Urinary bladder (tissue), 4 donors: ENCODE measurements around the gene AHDC1. TPM values are rescaled to one million over a fixed set of nuclear protein-coding genes. Genes with fewer than 3 reads are reported as not detected.
A peak's percentile ranks its signal among the peaks of the same experiment; 100 is the strongest.
"Not testable (repeated sequence)": the region's sequence is repeated elsewhere in the genome, so short reads cannot be mapped to it uniquely, and the experiment has no call there.

Experiments
- DNase-seq: peaks from one replicate; pipeline ENCODE4 v3.0.0-alpha.2; 2015; ENCODE audit errors: extremely low spot score
- H3K27ac ChIP-seq: one replicate; pipeline ENCODE4 v1.5.1; 2013; ENCODE audit warnings: low read depth, mild to moderate bottlenecking, moderate library complexity
- H3K36me3 ChIP-seq: one replicate; pipeline ENCODE4 v1.6.1; 2013; ENCODE audit warnings: mild to moderate bottlenecking, moderate library complexity; ENCODE audit not compliant: insufficient read depth
- H3K4me1 ChIP-seq: one replicate; pipeline ENCODE4 v1.6.1; 2013; ENCODE audit warnings: mild to moderate bottlenecking, moderate library complexity; ENCODE audit not compliant: insufficient read depth
- H3K4me3 ChIP-seq: one replicate; pipeline ENCODE4 v1.5.1; 2013; ENCODE audit warnings: low read depth, low read length
- WGBS: extraction: QIAGEN DNeasy Blood & Tissue Kit; methylation state at CpG from one replicate; pipeline ENCODE4 v1.1.7; 2013; 5-methylcytosine and 5-hydroxymethylcytosine counted together
- polyA plus RNA-seq: library from polyadenylated mRNA; stranded (reverse); fragments of 200-250 nt; gene quantifications from one replicate; pipeline ENCODE4 v1.2.3, GENCODE V29; 2013
- total RNA-seq: library from RNA; depleted of rRNA; stranded (reverse); fragments of >200 nt; gene quantifications from one replicate; pipeline ENCODE4 v1.2.3, GENCODE V29; 2014
- donor health status: healthy with polysubstance abuse.
- donor health status: healthy.

The AHDC1 gene
- total and polyA plus RNA-seq, 2 donors: 19.0 to 44.8 TPM

GRCh38 chr1:27627061-27627460, 23.1 kb upstream of the AHDC1 start:
- DNase-seq: no peak
- H3K27ac ChIP-seq: no peak overlapping the region
- no peaks in the 10 kb centered on the region for H3K4me1 ChIP-seq
- H3K4me3 ChIP-seq: no peak overlapping the region
- 91% methylated on average over 5 of the region's 5 CpGs for WGBS
- no peaks in the 10 kb centered on the region for H3K36me3 ChIP-seq

- Histone ChIP-seq H3K4me1 (no peaks in the 10 kb centered on the region), H3K4me3 (no peak overlapping the region), H3K36me3 (no peaks in the 10 kb centered on the region), H3K27ac (no peak overlapping the region)
- DNase-seq: no peak
- WGBS: 83% methylated on average over 11 of the region's 11 CpGs
Observed at GRCh38 chr1:27626031-27626935, 22.3 kb upstream of the AHDC1 start.

GRCh38 chr1:27624467-27625178, 20.7 kb upstream of the AHDC1 start:
- Histone ChIP-seq H3K27ac (peak overlapping the region; percentile 41), H3K4me3 (no peak overlapping the region), H3K36me3 (no peaks in the 10 kb centered on the region), H3K4me1 (no peaks in the 10 kb centered on the region)
- WGBS: 61% methylated on average over 7 of the region's 7 CpGs
- DNase-seq: no peak

GRCh38 chr1:27623327-27624212, 19.6 kb upstream of the AHDC1 start:
- 90% methylated on average over 13 of the region's 13 CpGs for WGBS
- DNase-seq: no peak

GRCh38 chr1:27622828-27623227, 18.9 kb upstream of the AHDC1 start:
- Histone ChIP-seq H3K4me1 (no peaks in the 10 kb centered on the region), H3K27ac (no peak overlapping the region), H3K36me3 (no peaks in the 10 kb centered on the region), H3K4me3 (no peak overlapping the region)
- 87% methylated on average over 4 of the region's 4 CpGs for WGBS
- DNase-seq: no peak

More at GRCh38 chr1:27623327-27624212, 19.6 kb upstream of the AHDC1 start:
- H3K36me3 ChIP-seq: no peaks in the 10 kb centered on the region
- no peak overlapping the region for H3K27ac ChIP-seq
- H3K4me3 ChIP-seq: no peak overlapping the region
- no peaks in the 10 kb centered on the region for H3K4me1 ChIP-seq

GRCh38 chr1:27621051-27621920, 17.3 kb upstream of the AHDC1 start:
- H3K4me3 ChIP-seq: no peak overlapping the region
- H3K36me3 ChIP-seq: no peaks in the 10 kb centered on the region
- DNase-seq: no peak
- H3K4me1 ChIP-seq: no peaks in the 10 kb centered on the region
- 50% methylated on average over 7 of the region's 7 CpGs for WGBS
- H3K27ac ChIP-seq: no peak overlapping the region

GRCh38 chr1:27619782-27620438, 16.0 kb upstream of the AHDC1 start:
- not testable (repeated sequence) for H3K4me1 ChIP-seq, DNase-seq, H3K4me3 ChIP-seq, H3K36me3 ChIP-seq, H3K27ac ChIP-seq
- 94% methylated on average over 7 of the region's 7 CpGs for WGBS

GRCh38 chr1:27618341-27619082, 14.6 kb upstream of the AHDC1 start:
- WGBS: 80% methylated on average over 14 of the region's 14 CpGs
- no peak overlapping the region for H3K27ac ChIP-seq
- no peak for DNase-seq
- H3K36me3 ChIP-seq: no peaks in the 10 kb centered on the region
- no peak overlapping the region for H3K4me3 ChIP-seq
- H3K4me1 ChIP-seq: no peaks in the 10 kb centered on the region

- no peak for DNase-seq
- Histone ChIP-seq H3K27ac (no peak overlapping the region), H3K36me3 (no peaks in the 10 kb centered on the region), H3K4me3 (no peak overlapping the region), H3K4me1 (no peaks in the 10 kb centered on the region)
- whole genome bisulfite sequencing: 92% methylated on average over 2 of the region's 2 CpGs
Observed at GRCh38 chr1:27617420-27617819, 13.5 kb upstream of the AHDC1 start.

- WGBS: 94% methylated on average over 2 of the region's 2 CpGs
- no peak overlapping the region for H3K27ac ChIP-seq
- no peak overlapping the region for H3K4me3 ChIP-seq
- DNase-seq: no peak
- no peaks in the 10 kb centered on the region for H3K4me1 ChIP-seq
- H3K36me3 ChIP-seq: no peaks in the 10 kb centered on the region
Observed at GRCh38 chr1:27616441-27616840, 12.5 kb upstream of the AHDC1 start.

- no peaks in the 10 kb centered on the region for H3K4me1 ChIP-seq
- no peak overlapping the region for H3K27ac ChIP-seq
- H3K36me3 ChIP-seq: no peaks in the 10 kb centered on the region
- DNase-seq: no peak
- no peak overlapping the region for H3K4me3 ChIP-seq
- WGBS: 72% methylated on average over 41 of the region's 41 CpGs
Observed at GRCh38 chr1:27615346-27616192, 11.6 kb upstream of the AHDC1 start.
